CD4-positive, alpha-beta T cell (primary cell): ENCODE measurements around the gene AFDN. TPM values are rescaled to one million over a fixed set of nuclear protein-coding genes. Genes with fewer than 3 reads are reported as not detected.

Source experiments
- ATAC-seq: fragments of 200-7000 bp; cut with Tn5 transposase; one replicate; pipeline ENCODE4 v1.10.0; 2022; ENCODE audit warnings: mild to moderate bottlenecking; ENCODE audit not compliant: poor library complexity
- CTCF ChIA-PET: fragments of 350-600 bp; sonication (Branson Sonifier 250); formaldehyde crosslinking; loops from one replicate; lab custom pipeline; 2021; ENCODE audit warnings: antibody characterized with exemption, inconsistent platforms; lab: Charles Lee
- POLR2A ChIA-PET: fragments of 350-600 bp; sonication (Branson Sonifier 250); formaldehyde crosslinking; loops from one replicate; lab custom pipeline; 2021; ENCODE audit warnings: antibody characterized with exemption, inconsistent platforms; lab: Charles Lee
- DNase-seq, 14 experiments: peaks; one replicate each; pipeline ENCODE4 v3.0.0-alpha.2; 2013 to 2020; ENCODE audit warnings: mixed read lengths in 2 of 14
- H3K27ac ChIP-seq, 2 donors: one replicate each; pipeline versions ENCODE4 v1.5.1 to v1.7.0; 2013; ENCODE audit warnings: low read length in 2 of 2, low read depth in 1 of 2, mild to moderate bottlenecking in 1 of 2
- H3K27me3 ChIP-seq, 2 experiments: 1 replicate in 1 of 2; 2 replicates in 1 of 2; pipeline versions ENCODE4 v1.6.1 to v1.7.0; 2013; ENCODE audit warnings: low read length in 2 of 2, control low read depth in 1 of 2, mild to moderate bottlenecking in 1 of 2, moderate library complexity in 1 of 2; ENCODE audit not compliant: insufficient read depth in 2 of 2, control insufficient read depth in 1 of 2
- H3K36me3 ChIP-seq: one replicate; pipeline ENCODE4 v1.6.1; 2013; ENCODE audit warnings: low read length, control low read depth; ENCODE audit not compliant: insufficient read depth
- H3K4me1 ChIP-seq: one replicate; pipeline ENCODE4 v1.6.1; 2013; ENCODE audit warnings: low read length, control low read depth; ENCODE audit not compliant: insufficient read depth
- H3K4me3 ChIP-seq: one replicate; pipeline ENCODE4 v1.5.1; 2013; ENCODE audit warnings: mild to moderate bottlenecking, low read length, moderate library complexity
- H3K9me3 ChIP-seq, 2 experiments: 1 replicate in 1 of 2; 2 replicates in 1 of 2; pipeline versions ENCODE4 v1.6.1 to v1.7.0; 2013; ENCODE audit warnings: low read length in 2 of 2, mild to moderate bottlenecking in 2 of 2, control low read depth in 1 of 2, moderate library complexity in 1 of 2; ENCODE audit not compliant: control insufficient read depth in 1 of 2, insufficient read depth in 1 of 2
- H3K27ac Mint-ChIP-seq: one replicate; pipeline ENCODE4 v1.8.0; 2020; ENCODE audit warnings: mixed read lengths
- H3K27me3 Mint-ChIP-seq: one replicate; pipeline ENCODE4 v1.8.0; 2021; ENCODE audit warnings: mixed read lengths
- H3K36me3 Mint-ChIP-seq: one replicate; pipeline ENCODE4 v1.8.0; 2021; ENCODE audit warnings: low read depth, mixed read lengths
- H3K4me1 Mint-ChIP-seq: one replicate; pipeline ENCODE4 v1.8.0; 2021; ENCODE audit warnings: low read depth, mixed read lengths
- H3K4me3 Mint-ChIP-seq: one replicate; pipeline ENCODE4 v1.8.0; 2020; ENCODE audit warnings: mild to moderate bottlenecking, mixed read lengths
- H3K9me3 Mint-ChIP-seq: one replicate; pipeline ENCODE4 v1.8.0; 2020; ENCODE audit warnings: mixed read lengths
- intact Hi-C, 2 experiments: fragments of 100-400 bp; cut with DNase I in 1 of 2; cut with micrococcal nuclease in 1 of 2; formaldehyde crosslinking; loops; one replicate each; pipeline versions ENCODE4 v1.15.1 to v1.9.0; 2023 to 2025; cut with DNase I, micrococcal nuclease
- total RNA-seq, 174 experiments: library from RNA in 2 of 174; stranded (reverse) in 2 of 174; gene quantifications; one replicate each; pipeline ENCODE4 v1.2.3 and lab custom pipeline; 2021 to 2026
- TF ChIP-seq, protein P1 (sequence below): fragments of 200-600 bp; IDR thresholded peaks from one replicate; pipeline ENCODE4 v1.8.0; 2022; ENCODE audit warnings: antibody characterized with exemption, mild to moderate bottlenecking

AFDN gene
- total RNA-seq, 2 experiments from 2014 or later: 9.1 to 10.2 TPM

DNA sequence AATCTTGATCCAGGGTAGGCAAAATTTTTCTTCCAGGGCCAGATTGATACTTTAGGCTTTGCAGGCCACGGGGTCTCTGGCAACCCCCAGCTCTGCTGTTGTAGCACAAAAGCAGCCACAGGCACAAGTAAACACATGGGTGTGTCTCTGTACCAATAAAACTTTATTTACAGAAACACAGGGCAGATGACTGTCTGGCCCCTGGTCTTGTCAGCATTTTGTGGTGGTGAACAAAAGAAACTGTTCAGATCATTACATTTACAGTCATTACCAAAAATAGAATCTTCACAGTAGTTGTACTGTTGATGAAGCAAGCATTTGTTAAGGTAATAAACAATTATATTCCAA, 125.8 kb downstream of the AFDN start:
- no peak overlapping the region for H3K4me3 Mint-ChIP-seq
- H3K36me3 ChIP-seq: no peaks in the 10 kb centered on the region
- POLR2A ChIA-PET: no interaction called here

DNA sequence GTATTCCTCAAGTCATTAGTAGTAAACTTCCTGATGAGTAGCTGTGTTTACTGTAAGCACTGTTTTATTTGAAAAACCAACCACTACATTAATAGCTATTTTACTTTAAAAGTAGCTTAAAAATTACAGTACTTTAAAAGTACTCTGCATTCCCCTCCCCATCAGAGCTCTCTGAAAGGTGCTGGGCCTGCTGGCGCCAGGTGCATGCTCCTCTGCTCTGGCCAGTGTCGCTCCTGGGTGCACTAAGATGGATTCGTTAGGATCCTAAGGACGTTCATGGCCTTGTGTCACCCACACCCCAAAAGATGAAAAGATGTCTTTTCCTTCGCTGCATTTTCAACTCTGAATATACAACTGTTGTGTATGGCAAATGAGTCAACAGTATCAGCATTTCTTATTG, 126.8 kb downstream of the AFDN start:
- ChIA-PET CTCF (no interaction called here), POLR2A (no interaction called here)
- Mint-ChIP-seq H3K9me3 (no peaks in the 10 kb centered on the region), H3K4me1 (no peaks in the 10 kb centered on the region), H3K27me3 (no peaks in the 10 kb centered on the region), H3K4me3 (no peak overlapping the region), H3K36me3 (no peaks in the 10 kb centered on the region), H3K27ac (no peak overlapping the region)
- TF ChIP-seq, protein P1, sequence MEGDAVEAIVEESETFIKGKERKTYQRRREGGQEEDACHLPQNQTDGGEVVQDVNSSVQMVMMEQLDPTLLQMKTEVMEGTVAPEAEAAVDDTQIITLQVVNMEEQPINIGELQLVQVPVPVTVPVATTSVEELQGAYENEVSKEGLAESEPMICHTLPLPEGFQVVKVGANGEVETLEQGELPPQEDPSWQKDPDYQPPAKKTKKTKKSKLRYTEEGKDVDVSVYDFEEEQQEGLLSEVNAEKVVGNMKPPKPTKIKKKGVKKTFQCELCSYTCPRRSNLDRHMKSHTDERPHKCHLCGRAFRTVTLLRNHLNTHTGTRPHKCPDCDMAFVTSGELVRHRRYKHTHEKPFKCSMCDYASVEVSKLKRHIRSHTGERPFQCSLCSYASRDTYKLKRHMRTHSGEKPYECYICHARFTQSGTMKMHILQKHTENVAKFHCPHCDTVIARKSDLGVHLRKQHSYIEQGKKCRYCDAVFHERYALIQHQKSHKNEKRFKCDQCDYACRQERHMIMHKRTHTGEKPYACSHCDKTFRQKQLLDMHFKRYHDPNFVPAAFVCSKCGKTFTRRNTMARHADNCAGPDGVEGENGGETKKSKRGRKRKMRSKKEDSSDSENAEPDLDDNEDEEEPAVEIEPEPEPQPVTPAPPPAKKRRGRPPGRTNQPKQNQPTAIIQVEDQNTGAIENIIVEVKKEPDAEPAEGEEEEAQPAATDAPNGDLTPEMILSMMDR: no peak
- H3K36me3 ChIP-seq: no peaks in the 10 kb centered on the region
- H3K27me3 ChIP-seq: no peaks in the 10 kb centered on the region
- intact Hi-C loops: no loop called here
- no peak overlapping the region for H3K4me3 ChIP-seq
- no peak for ATAC-seq
- no peaks in the 10 kb centered on the region for H3K9me3 ChIP-seq
- no peak for DNase-seq
- H3K27ac ChIP-seq: no peak overlapping the region
- no peaks in the 10 kb centered on the region for H3K4me1 ChIP-seq

More for the DNA sequence above, 125.8 kb downstream of the AFDN start:
- ATAC-seq (no peak), DNase-seq (no peak)
- no peaks in the 10 kb centered on the region for H3K36me3 Mint-ChIP-seq
- Histone ChIP-seq H3K4me1 (no peaks in the 10 kb centered on the region), H3K4me3 (no peak overlapping the region), H3K27me3 (no peaks in the 10 kb centered on the region), H3K9me3 (no peaks in the 10 kb centered on the region), H3K27ac (no peak overlapping the region)
- CTCF ChIA-PET: no interaction called here
- H3K4me1 Mint-ChIP-seq: no peaks in the 10 kb centered on the region
- intact Hi-C loops: no loop called here
- TF ChIP-seq, protein P1: no peak
- no peaks in the 10 kb centered on the region for H3K27me3 Mint-ChIP-seq
- H3K9me3 Mint-ChIP-seq: no peaks in the 10 kb centered on the region
- H3K27ac Mint-ChIP-seq: no peak overlapping the region

DNA sequence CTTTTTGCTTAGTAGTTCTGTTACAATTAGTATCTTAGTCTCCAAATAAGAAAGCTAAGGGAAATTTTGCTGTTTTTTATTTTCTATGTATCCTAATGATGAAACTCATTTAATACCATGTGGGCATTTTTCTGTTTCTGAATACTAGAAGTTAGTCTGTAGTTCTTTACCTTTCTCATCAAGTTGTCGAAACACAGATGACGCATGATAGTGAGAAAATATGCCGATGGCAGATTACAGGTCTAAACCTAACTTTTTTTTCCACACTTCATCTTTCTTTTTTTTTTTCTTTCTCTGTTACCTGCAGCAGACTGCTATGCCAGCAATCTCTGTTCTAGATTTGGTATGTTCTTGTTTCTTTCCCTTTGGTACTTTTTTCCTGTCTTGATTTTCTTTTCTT, 127.4 kb downstream of the AFDN start:
- no peaks in the 10 kb centered on the region for H3K27me3 ChIP-seq
- Mint-ChIP-seq H3K4me1 (no peaks in the 10 kb centered on the region), H3K4me3 (no peak overlapping the region), H3K27me3 (no peaks in the 10 kb centered on the region), H3K27ac (no peak overlapping the region), H3K9me3 (no peaks in the 10 kb centered on the region), H3K36me3 (no peaks in the 10 kb centered on the region)
- TF ChIP-seq, protein P1: no peak
- no peaks in the 10 kb centered on the region for H3K36me3 ChIP-seq
- DNase-seq (no peak), ATAC-seq (no peak)
- H3K9me3 ChIP-seq: no peaks in the 10 kb centered on the region
- CTCF ChIA-PET: no interaction called here
- intact Hi-C loops: no loop called here
- POLR2A ChIA-PET: no interaction called here
- no peak overlapping the region for H3K4me3 ChIP-seq
- H3K4me1 ChIP-seq: no peaks in the 10 kb centered on the region
- H3K27ac ChIP-seq: no peak overlapping the region
